HG02678 (cell line): ENCODE results near the gene SMOC2.

ENCODE experiments used
- ATAC-seq: cut with Tn5 transposase; IDR thresholded peaks from one replicate; pipeline ENCODE4 v1.9.1; 2021; ENCODE audit warnings: mild to moderate bottlenecking, moderate library complexity; ENCODE audit not compliant: unreplicated experiment

Gene SMOC2

DNA sequence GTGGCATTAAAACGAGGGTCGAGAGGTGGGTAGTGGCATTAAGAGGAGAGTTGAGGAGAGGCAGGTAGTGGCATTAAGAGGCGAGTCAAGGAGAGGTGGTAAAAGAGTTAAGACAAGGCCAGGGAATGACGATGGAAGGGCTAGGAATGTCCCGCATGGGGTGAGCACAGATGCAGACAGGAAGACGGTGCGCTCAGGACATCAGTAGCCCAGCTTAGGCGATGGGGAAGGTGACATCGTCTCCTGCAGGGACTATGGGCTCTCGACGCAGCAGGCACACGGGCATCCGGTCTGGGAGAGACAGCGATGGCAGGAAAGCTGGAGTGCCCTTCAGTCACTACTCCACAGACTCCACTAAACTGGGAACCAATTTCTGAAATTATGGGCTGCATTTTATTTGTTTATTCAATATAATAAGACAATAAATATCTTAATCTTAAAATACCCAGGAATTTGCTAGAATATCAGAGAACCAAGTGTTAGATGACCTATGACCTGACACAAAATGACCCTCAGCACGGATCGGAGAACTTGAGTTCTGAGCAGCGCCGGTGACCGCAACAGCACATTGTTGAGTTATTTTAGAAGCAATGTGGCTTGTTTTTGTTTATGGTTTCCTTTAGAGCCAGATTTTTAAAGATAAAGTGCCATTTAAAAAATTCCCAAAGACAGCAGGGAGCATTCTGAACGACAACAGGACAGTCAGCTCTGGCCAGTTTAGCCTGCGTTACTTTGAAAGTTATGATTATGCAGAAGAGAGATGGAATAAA, 177.7 kb downstream of the SMOC2 start:
- ATAC-seq = no peak

DNA sequence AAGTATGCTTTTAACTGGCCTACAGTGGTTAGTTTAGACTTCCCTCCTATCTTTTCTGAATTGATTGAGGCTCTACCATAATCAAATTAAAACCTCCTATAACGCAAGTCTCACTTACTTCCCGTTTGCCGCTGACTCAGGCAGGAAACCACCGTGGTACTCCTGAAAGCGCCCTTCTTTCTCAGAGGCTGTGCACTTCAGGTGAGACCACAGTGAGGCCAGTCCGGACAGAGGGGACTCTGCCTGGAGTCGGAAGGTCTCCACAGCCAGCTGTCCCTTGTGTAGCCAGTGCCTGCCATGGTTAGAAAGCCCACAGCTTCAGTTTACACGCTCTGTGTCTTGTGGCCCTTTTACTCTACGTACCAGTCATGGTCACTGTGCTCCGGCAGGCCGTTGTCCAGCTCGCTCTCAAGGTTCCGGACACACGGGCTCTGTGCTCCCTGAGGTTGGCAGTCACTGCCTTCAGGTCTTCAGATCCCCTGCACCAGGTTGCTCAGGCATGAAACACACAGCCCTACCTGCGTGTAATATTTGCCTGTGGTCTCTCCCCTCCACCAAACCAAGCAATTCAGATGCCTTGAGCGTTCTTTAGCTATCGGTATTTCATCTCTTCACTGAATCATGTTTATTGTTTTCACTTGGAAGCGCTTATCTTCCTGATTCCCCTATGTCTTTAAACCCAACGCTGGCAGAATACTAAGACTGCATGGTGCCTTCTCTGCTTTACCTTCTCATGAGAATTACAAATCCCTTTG, 178.8 kb downstream of the SMOC2 start:
- no peak for ATAC-seq

DNA sequence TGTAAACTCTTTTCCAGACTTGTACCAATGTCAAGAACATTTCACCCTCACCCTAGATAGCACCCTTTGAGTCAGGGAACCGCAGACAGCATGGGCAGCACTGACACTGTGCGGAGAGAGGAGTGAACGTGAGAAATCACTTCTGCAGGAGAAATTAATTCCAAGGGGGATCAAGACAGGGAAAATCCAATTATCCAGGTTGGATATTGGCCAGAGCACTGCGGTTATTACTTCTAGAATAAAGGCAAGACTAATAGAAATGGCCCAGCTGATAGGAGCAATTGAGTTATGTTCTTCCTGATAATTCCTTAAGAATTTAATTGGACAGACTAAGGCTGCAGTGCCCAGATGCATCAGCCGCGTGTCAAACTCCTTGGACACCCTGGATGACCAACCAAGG, 179.6 kb downstream of the SMOC2 start:
- no peak for ATAC-seq

DNA sequence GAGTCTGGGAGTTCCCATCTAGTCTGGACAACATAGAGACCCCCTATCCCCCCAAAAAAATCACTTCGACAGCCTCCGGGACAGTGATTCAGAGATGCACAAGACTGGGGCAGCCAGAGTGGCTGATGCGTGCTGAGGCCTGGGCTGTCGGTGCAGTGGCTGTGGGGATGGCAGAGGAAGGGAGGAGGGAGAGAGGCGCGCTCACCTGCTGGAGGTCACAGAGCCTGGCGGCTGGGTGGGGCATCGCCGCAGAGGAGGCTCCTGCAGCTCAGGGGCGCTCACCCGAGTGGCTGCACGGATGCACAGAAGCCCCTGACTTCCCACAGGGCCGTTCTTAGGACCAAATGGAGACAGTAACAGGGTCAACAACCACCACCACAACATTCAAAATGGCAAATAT, 182.8 kb downstream of the SMOC2 start:
- ATAC-seq = no peak

DNA sequence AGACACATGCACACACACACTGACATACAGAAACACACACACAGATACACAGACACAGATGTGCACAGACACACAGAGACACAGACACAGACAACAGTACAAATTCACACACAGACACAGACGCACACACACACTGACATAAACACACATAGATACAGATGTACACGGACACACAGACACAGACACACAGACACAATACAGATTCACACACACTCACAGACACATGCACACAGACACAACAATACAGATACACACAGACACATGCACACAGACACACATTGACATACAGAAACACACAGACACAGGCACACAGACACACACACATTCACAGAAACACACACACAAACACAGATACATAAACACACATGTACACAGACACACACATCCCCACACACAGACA, 183.6 kb downstream of the SMOC2 start:
- ATAC-seq = no peak

DNA sequence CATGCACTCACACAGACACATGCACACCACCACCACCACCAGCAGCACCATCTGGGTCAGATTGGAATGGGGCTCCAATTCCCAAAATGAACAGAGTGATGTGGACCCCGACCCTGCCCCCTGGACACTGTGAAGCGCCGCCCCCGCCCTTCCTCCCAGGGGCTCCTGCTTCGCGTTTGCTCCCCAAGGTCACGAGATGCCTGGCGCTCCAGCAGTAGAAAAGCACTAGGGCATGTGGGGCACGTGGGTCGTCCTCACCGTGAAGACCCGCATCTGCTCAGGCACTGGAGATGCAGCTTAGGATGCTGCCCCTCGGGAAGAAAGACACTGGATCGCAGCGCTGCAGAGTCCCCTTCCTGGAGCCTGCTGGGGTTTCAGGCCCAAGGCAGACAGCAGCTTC, 184.0 kb downstream of the SMOC2 start:
- no peak for ATAC-seq

DNA sequence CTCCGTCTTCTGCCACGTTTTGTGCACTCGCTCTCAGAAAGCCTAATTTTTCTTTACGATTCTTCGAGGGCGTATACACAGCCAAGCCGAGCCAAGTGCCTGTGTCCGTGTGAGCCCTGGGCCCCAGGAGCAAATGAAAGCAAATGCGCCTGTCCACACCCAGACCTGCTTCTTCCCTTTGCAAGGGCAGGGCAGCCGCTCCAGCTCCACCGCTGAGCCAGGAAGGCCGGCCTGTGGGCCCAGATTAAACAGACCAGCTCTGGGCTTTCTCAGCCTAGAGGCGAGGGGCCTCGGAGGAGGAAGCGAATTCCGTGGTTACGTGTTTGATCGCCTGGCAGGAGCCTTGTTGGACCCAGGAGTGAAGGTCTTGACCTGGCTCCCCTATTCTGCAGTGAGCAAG, 184.6 kb downstream of the SMOC2 start:
- no peak for ATAC-seq

DNA sequence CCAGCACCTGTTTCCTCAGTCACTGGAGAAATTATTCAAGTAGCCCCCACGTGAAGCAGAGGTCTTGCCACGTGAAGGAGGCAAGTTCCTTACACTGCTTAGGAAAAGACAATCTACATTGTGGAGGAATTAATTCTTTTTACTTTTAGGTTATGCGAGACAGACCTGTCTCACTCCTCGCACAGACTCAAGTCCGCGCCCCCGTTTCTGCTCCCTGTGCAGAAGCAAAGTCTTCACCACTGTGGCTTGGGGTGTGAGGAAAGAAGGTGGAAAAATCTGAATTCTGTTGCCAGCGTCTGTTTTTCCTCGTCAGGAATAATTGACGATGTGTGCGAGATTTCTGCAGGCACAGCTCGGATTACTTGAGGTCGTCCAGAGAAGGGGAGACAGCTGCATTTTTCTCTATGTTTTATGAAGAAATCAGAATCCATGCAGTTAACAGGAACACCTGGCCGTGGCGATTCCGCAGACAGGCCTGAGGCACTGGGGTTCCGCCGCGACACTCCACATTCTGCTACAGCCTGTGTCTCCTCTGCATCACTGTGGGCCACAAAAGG, 185.1 kb downstream of the SMOC2 start:
- ATAC-seq = no peak

DNA sequence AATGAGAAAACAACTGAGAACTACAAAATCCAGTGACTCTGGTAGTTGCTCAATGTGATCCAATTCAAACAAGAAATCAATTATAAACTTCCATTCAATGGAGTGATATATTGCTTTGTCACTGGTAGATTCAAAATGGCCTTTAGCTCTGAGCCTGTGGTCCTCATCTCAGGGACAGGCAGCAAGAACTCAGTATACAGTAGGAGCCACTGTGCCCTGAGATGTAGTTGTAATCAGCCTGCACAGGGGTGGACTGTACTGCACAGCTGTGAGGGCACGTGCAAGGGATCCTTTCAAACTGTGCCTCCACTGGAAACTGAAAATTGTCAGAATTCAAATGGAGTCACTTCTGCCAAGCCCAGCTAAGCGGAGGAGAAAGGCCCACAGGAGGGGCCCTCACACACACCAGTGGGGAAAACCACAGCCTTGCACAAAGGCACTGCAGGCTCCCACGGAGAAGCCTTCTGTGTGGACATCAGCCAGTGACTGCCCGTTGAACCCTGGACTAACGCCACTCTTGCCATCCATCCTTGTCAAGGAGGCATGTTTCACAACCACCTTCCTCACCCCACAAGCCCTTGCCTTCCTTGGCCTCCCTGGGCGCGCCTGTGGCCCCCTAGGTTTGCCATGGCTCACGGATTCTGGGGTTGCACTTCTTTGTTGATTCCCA, 186.7 kb downstream of the SMOC2 start:
- no peak for ATAC-seq

DNA sequence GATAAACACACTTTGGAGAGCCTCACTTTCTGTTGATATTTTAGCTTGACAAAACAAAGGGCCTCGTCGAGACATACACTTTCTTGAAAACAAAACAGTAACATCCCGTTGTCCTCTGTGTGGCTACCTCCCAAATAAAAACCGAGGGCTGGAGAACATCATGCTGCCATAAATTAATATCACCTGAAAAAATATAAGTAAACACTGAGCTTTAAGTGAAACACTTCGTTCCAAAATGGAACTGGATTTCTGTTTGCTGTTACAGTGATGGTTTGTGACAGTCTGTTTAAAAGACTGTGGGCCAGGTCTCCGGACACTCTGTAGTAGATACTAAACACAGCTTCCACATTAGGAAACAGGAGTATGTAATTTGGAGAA, 187.2 kb downstream of the SMOC2 start:
- no peak for ATAC-seq

DNA sequence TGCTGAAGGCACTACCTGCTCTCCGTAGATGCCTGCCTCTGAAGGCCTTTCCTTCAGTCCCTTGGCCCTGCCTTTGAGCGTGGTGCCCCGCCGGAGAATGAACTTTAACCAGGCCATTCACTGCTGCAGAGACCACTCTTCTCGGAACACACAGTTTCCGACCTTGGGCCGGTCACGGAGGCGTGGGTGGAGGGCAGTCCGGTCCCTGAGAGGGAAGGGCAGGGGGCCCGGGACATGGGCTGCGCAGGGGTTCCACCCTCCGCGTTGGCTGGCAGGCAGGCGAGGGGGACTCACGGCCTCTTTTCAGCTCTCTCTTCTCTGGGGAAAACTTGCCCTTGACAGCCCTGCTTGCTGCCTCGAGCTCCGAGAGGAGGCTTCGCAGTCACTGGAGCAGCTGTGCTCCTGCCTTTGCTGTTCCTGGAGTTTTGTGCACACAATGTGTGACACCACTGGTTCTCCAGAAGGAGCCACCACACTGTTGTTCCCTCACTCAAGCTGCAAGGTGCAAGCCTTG, 187.8 kb downstream of the SMOC2 start:
- ATAC-seq = no peak

DNA sequence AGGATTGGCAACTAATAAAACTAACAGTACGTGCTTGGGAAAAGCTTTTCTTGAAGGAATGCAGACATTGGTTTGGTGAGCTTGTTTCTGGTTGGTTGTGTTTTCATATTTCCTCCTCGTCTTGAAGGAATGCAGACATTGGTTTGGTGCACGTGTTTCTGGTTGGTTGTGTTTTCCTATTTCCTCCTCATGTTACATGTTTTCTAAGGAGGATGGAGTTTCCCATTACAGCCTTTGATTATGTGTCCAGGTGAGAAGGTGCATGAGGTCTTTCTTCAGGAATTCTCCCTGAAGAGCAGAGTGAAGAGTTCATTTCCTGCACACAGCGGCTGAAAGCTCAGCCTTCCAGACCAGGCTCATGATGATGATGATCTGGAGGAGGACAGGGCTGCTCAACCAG, 190.6 kb downstream of the SMOC2 start:
- ATAC-seq = no peak

DNA sequence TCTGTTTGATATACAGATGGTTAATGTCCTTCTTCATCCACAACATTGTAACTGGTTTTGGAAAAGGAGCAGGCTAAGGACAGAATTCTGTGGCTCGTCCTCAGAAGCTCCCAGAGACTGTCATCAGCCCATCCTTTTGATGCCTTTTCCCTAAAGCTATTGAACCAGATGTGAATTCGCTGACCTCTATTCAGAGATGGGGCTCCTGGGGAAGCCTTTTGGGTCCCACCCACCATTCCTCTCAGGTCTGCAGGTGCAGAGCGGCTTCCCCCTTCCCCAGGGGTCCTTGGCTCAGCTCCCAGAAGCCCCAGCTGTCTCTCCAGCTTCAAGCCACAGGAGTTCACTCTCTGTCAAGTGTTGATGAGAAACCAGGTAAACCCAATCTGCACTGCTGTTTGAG, 191.7 kb downstream of the SMOC2 start:
- no peak for ATAC-seq

DNA sequence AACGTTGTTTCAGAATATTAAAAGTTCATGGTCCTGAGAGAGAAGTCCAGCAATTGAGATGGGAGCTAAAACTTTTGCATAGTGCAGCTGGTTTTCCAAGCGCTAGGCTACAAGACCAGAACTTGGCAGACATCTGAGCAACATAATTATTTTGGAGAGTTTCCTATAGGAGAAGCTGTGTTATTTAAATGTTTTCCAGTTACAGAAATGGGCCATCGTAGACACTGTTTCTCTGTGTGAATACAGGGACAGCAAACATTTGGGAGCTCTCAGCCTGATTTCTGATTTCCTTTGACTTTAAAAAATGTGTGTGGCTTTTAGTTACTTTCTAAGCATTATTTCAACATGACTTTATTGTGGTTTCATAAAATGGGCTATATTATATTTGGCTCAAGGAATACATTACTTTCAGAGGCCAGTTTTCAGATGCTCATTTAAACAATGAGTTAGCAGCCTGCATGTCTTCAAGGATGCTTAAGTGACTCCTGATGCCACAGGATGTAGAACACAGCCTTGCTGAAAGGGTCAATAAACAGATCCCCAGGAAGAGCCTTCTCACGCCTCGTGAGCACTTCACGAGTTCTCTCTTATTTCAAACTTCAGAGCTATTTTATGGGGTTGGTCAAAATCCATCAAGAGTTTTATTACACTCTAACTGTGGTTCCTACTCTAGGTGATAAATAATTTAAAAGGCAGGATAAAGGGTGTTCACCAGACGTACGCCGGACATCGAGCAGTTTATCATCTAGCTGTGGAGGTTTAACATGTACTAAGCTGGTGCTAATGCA, 193.8 kb downstream of the SMOC2 start:
- no peak for ATAC-seq

DNA sequence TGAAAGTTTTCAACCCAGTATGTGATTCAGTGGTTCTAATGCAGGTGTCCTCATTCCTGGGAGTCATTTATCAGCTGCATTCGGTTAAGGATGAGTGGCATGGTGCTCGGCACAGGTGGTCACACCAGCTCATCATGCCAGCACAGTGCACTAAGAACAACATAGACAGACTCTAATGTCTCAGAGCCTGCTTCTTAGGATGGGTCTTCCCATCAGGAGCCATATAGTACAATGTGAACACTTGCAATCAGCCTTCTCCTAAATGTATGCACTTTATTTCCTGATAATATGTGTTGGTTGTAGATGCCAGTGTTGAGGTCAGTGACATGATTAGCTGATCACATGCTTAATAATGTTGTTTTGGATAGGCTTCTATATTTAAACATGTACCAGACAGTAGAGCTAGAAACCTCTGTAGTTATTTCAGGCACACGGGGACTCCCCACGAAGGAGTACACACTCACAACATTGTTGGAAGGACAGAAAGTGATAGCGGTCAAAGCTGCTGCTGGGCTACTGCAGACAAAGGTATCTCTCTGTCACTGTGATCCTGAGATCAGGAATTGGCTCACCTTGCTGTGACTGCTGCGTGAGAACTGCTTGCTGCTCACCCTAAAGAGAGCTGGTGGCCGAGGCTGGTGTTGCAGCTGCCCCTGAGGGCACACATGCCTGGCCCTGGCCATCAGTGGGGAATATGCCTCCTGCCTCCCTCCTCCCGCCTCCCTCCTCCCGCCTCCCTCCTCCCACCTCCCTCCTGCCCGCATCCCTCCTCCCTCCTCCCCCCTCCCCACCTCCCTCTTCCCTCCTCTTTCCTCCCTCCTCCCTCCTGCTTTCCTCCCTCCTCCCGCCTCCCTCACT, 195.4 kb downstream of the SMOC2 start:
- ATAC-seq = no peak

DNA sequence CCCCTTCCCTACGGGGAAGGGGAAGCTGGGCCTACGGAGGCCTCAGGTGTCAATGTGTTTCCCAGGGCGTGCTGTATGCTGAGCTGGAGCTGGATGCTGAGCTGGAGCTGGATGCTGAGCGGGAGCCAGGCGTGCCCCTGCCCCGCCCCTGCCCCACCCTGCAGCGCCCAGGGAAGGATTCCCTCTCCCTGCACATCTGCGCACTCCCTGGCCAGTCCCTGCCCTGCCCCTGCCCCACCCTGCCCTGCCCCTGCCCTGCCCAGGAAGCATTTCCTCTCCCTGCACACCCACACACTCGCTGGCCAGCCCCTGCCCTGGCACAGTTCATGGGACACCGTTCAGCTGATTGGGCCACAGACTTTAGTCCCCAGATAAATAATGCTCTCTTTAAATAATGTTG, 196.8 kb downstream of the SMOC2 start:
- no peak for ATAC-seq

DNA sequence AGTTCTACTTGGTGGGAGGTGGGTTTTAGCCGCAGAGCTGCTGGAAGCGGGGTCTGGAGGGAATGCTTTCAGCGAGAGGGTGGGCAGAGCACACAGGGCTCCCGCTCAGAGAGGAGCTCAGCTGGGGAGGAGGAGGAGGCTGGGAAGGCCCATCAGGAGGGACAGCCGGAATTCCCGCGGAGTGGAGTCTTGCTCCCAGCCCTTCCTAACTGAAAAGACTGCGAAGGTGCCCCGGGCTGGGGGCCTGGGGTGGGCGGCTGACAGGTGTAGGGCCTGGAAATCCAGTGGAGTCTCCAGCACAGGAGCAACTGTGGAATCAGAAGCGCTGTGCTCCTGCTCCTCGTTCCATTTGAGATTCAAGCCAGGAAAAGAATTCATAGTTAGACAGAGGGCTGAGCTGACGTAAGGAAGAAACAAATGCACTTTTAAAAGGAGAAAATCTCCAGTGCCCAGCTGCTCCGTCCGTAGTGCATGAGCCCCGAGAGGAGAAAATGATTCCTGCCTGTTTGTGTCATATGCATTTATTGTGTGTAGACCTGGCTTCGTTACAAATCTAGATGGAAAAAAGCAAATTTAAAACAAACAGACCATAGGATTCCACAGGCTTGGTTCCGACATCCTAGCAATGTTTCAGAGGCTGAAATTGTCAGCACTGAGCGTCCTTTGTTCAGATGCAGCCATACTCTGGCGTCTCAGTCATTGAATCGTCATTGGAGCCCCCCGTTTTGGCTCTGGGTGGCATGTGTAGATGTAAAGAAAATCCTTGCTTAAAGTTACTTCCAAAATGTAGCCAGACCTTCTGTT, 197.7 kb downstream of the SMOC2 start:
- no peak for ATAC-seq

DNA sequence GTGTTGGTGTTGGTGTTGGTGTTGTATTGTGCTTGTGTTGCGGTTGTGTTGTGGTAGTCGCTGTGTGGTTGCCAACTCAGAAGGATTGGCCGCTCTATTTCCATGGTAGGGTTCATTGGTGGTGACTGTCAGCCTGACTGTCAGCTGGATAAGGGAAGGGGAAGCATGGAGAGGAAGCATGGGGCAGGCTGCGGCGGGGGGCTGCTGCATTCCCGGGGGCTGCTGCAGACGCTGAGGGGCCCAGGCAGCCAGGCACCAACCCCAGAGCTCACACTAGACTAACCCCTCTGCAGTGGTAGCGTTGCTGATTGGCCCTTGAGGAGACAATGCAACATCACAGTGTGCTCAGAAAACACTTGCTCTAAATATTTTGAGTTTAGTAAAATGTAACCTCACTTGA, 199.2 kb downstream of the SMOC2 start:
- ATAC-seq = no peak

DNA sequence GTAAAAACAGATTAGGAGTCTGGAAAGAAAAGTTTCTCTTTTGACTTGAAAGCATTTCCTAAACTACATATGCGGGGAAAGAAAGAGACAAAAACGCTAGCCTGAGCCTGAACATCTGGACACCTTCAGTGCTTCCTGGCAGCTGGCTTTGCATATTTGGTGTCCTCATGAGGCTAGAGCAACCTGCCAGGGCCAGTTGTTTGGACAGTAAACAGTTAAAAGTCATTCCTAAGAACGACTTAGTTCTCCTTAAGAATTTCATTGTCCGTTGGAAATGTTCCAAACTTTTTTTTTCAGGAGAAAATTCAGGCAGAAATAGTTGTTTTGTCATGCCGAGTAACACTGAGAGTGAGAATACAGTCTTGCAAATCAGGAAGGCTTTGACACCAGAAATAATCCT, 199.8 kb downstream of the SMOC2 start:
- ATAC-seq = no peak
